ENCODE data around the gene NANS. TPM values are rescaled to one million over a fixed set of nuclear protein-coding genes. Genes with fewer than 3 reads are reported as not detected.
A peak's percentile ranks its signal among the peaks of the same experiment; 100 is the strongest.

The NANS gene
- total and polyA plus RNA-seq, 10 of the 15 experiments (the other 5 are each of a cell fraction or from before 2014, with no cell fraction given), result 21.0 to 126 (median 52.3) TPM

DNA sequence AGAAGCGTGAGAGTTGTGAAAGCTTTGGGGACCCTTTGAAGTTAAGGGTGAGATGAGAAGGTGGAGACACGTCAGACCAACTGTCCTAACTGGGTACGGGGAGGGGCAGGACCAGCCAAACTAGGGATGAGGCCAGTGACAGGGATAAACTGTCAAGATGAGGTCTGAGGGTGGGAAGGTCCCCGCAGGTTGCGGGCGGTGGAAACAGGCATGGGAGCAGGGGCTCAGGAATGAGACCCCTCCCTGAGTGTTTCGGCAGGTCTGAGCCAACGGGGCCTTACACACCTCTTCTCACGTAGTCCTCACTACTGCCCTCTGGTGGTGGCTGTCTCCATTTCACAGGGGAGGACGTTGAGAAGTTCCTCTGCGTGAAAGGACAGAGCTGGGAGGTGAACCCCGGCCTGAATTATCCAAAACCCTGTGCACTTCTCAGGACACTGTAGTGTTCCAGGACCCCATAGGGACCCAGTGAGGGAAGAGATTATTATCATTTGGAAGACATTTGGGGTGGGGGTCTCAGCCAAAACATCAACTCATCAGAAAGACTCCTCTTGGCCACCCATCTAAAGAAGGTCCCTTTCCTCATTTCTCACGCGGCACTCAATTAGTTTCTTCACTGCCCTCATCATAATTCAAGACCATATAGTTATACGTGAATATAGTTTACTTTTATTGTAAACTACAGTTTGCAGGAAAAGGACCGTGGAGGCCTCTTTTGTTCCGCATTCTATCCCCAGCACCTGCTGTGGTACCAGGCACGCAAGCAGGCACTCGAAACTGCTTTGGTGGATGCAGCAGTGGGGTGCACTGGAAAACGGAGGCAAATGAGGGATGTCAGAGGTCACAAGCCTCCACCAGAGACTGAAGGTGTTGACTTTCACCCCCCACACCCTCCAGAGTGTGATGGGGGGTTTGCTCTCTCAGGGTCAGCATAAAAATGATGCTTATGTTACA is 21.7 kb upstream of the NANS start:
- intact Hi-C loops (cut with micrococcal nuclease; ENCODE audit: unreplicated experiment) (loop anchor here (1.0 to 5.0 kb wide), 3 partner anchors 52 to 112 kb away; partner anchors contain the start of gene ANP32B), in situ Hi-C loops (cut with MboI) (no loop called here)
- Histone ChIP-seq H3K36me3 (ENCODE audit: control insufficient read depth in 2 of 2, insufficient read depth in 2 of 2, low read length in 1 of 2) (no peaks in the 10 kb centered on the region), H3K9me3 (replicated peaks; ENCODE audit: control insufficient read depth, insufficient read depth, low read length) (no peaks in the 10 kb centered on the region), H3K4me3 (peak overlapping the region; percentile 25; the same call in 1 of the 2 replicates), H3K4me1 (ENCODE audit: control insufficient read depth, insufficient read depth, low read length) (peaks cover 46% of the 10 kb centered on the region), H4K20me1 (ENCODE audit: control insufficient read depth, insufficient read depth) (no peaks in the 10 kb centered on the region), H3K9ac (ENCODE audit: control insufficient read depth, insufficient read depth, low read length) (peak overlapping the region; percentile 49), H3K27me3 (replicated peaks in 1 of 2; ENCODE audit: control insufficient read depth in 2 of 2, insufficient read depth in 2 of 2, low read length in 1 of 2) (no peaks in the 10 kb centered on the region), H2AFZ (ENCODE audit: control insufficient read depth, low read depth, low read length) (peak overlapping the region; percentile 67), H3K4me2 (ENCODE audit: control insufficient read depth, insufficient read depth) (peak overlapping the region; percentile 88), H3K27ac (ENCODE audit: control insufficient read depth, insufficient read depth) (peak overlapping the region; percentile 89), H3K79me2 (ENCODE audit: control insufficient read depth, insufficient read depth, low read length) (no peaks in the 10 kb centered on the region)
- no TSS peak for BruUV-seq (replicated peaks)
- RAD21 ChIA-PET (ENCODE audit: unreplicated experiment), result interaction anchor here (0.6 to 2.6 kb wide), 9 partner anchors 11 to 112 kb away, joined by 3 to 11 read pairs (median 4); partner anchors contain the start of genes ANP32B, NANS and TRMO
- WGBS (ENCODE audit: insufficient coverage, insufficient replicate concordance, low lambda C conversion rate, missing lambda C conversion rate), result 20% methylated on average over 20 of the region's 20 CpGs
- FAIRE-seq (peak; percentile 74), ATAC-seq (peak; percentile 84), DNase-seq (ENCODE audit: low read depth, low spot score) (peak; percentile 61)
- CTCF ChIA-PET, result interaction anchor here (0.6 to 4.2 kb wide), 29 partner anchors 9 to 306 kb away, joined by 3 to 31 read pairs (median 4); partner anchors contain the start of genes ANP32B, NANS and TRMO
- SMC1A ChIA-PET (ENCODE audit: uncharacterized antibody, unreplicated experiment), result interaction anchor here (0.6 to 2.2 kb wide), 10 partner anchors 12 to 228 kb away, joined by 3 to 7 read pairs (median 4); partner anchors contain the start of genes ANP32B, NANS and TRMO
- POLR2A ChIA-PET, result interaction anchor here (0.9 to 2.0 kb wide), 2 partner anchors 23 to 49 kb away, joined by 3 to 9 read pairs; partner anchors contain the start of gene NANS
- TF ChIP-seq TCF7 (IDR thresholded peaks at IDR 0.05; ENCODE audit: borderline replicate concordance), result no peak
- peak; percentile 34; the same call in 1 of the 2 replicates for TF ChIP-seq NR2C1 (IDR thresholded peaks at IDR 0.05)
- no peak for TF ChIP-seq HDGF (IDR thresholded peaks at IDR 0.05)
- TF ChIP-seq ESRRA (IDR thresholded peaks at IDR 0.05; ENCODE audit: low read length), result no peak
- TF ChIP-seq SPI1 (IDR thresholded peaks at IDR 0.05; ENCODE audit: borderline replicate concordance, insufficient read depth, low read depth, low read length), result 0 out of 2 replicates have a peak, but pooled peaks have one; percentile 35
- TF ChIP-seq EP300 (IDR thresholded peaks at IDR 0.05; ENCODE audit: borderline replicate concordance in 1 of 2, control insufficient read depth in 1 of 2, low read depth in 2 of 2, low read length in 2 of 2), result no peak
- TF ChIP-seq, protein P1, sequence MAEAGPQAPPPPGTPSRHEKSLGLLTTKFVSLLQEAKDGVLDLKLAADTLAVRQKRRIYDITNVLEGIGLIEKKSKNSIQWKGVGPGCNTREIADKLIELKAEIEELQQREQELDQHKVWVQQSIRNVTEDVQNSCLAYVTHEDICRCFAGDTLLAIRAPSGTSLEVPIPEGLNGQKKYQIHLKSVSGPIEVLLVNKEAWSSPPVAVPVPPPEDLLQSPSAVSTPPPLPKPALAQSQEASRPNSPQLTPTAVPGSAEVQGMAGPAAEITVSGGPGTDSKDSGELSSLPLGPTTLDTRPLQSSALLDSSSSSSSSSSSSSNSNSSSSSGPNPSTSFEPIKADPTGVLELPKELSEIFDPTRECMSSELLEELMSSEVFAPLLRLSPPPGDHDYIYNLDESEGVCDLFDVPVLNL (IDR thresholded peaks at IDR 0.05; ENCODE audit: low read depth, low read length), result no peak
- TF ChIP-seq RAD21 (IDR thresholded peaks at IDR 0.05; ENCODE audit: insufficient read depth, low read depth, low read length), result peak; percentile 53
- TF ChIP-seq FOXM1 (IDR thresholded peaks at IDR 0.05; ENCODE audit: low read depth, low read length), result 0 out of 2 replicates have a peak, but pooled peaks have one; percentile 27
- TF ChIP-seq, protein P2, sequence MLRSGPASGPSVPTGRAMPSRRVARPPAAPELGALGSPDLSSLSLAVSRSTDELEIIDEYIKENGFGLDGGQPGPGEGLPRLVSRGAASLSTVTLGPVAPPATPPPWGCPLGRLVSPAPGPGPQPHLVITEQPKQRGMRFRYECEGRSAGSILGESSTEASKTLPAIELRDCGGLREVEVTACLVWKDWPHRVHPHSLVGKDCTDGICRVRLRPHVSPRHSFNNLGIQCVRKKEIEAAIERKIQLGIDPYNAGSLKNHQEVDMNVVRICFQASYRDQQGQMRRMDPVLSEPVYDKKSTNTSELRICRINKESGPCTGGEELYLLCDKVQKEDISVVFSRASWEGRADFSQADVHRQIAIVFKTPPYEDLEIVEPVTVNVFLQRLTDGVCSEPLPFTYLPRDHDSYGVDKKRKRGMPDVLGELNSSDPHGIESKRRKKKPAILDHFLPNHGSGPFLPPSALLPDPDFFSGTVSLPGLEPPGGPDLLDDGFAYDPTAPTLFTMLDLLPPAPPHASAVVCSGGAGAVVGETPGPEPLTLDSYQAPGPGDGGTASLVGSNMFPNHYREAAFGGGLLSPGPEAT (IDR thresholded peaks at IDR 0.05; ENCODE audit: low read depth), result no peak
- TF ChIP-seq STAT3 (IDR thresholded peaks at IDR 0.05; ENCODE audit: low read depth, low read length), result no peak
- no peak for TF ChIP-seq KAT2A (conservative IDR thresholded peaks at IDR 0.05; ENCODE audit: control insufficient read depth, low read depth, low read length)
- TF ChIP-seq, protein P3, sequence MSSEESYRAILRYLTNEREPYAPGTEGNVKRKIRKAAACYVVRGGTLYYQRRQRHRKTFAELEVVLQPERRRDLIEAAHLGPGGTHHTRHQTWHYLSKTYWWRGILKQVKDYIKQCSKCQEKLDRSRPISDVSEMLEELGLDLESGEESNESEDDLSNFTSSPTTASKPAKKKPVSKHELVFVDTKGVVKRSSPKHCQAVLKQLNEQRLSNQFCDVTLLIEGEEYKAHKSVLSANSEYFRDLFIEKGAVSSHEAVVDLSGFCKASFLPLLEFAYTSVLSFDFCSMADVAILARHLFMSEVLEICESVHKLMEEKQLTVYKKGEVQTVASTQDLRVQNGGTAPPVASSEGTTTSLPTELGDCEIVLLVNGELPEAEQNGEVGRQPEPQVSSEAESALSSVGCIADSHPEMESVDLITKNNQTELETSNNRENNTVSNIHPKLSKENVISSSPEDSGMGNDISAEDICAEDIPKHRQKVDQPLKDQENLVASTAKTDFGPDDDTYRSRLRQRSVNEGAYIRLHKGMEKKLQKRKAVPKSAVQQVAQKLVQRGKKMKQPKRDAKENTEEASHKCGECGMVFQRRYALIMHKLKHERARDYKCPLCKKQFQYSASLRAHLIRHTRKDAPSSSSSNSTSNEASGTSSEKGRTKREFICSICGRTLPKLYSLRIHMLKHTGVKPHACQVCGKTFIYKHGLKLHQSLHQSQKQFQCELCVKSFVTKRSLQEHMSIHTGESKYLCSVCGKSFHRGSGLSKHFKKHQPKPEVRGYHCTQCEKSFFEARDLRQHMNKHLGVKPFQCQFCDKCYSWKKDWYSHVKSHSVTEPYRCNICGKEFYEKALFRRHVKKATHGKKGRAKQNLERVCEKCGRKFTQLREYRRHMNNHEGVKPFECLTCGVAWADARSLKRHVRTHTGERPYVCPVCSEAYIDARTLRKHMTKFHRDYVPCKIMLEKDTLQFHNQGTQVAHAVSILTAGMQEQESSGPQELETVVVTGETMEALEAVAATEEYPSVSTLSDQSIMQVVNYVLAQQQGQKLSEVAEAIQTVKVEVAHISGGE (CRISPR knock-in tag; IDR thresholded peaks at IDR 0.05), result no peak
- TF ChIP-seq PAX8 (IDR thresholded peaks at IDR 0.05), result no peak
- TF ChIP-seq MYC (IDR thresholded peaks at IDR 0.05; ENCODE audit: insufficient read depth, insufficient read length, insufficient replicate concordance, low read length, severe bottlenecking), result no peak

All from GM12878 (cell line).